ENCODE data around the gene RGL2. TPM values are rescaled to one million over a fixed set of nuclear protein-coding genes. Genes with fewer than 3 reads are reported as not detected.

RGL2 gene
- total and polyA plus RNA-seq, 10 of the 15 experiments (the other 5 are each of a cell fraction or from before 2014, with no cell fraction given) = 0.84 to 21.2 (median 6.8) TPM

DNA sequence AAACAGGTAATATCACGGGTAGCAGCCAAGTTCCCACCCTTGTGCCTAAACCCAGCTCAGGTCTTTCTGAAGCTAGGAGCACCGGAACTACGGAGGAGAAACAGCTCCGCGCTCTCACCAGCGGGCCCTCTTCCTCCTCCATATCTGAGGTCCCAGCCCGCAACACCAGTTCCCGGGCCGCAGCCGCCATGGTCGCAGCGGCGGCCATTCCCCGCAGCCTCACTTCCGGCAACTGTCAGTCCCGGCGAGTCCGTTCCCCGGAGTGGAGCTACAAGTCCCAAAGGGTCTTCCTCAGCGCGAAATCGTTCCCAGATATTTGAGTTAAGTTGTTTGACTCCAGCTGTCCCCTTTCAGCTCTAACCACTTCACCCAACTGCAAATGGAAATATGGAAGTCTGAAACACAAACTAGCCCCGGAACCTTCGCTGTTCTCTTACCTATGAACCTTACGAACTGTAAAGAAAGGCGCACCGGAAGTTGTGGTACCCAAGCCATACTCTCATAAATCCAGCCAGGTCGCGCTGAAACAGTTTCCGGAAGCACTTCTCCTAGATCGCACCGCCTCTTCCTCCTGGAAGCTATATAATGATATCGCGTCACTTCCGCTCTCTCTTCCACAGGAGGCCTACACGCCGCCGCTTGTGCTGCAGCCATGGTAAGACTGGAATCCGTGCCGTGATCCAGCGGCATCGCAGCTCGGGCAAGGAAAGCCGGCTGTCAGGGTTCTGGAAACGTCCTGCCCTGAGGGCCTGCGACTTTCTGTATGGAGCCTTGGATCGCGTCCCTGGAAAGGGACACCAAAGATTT is 27.1 kb downstream of the RGL2 start, which contains the start of the genes RPS18 and VPS52 (continued):
- TF ChIP-seq SREBF1 (IDR thresholded peaks at IDR 0.05; ENCODE audit: low read length) (0 out of 2 replicates have a peak, but pooled peaks have one; percentile 1), PRDM15 (CRISPR knock-in tag; IDR thresholded peaks at IDR 0.05) (0 out of 2 replicates have a peak, but pooled peaks have one; percentile 39), EP300 (IDR thresholded peaks at IDR 0.05; ENCODE audit: borderline replicate concordance in 1 of 2, control insufficient read depth in 1 of 2, low read depth in 2 of 2, low read length in 2 of 2) (peak in 1 of 2 experiments; percentile 52; a peak in 2 of 4 replicates), IKZF1 (conservative IDR thresholded peaks at IDR 0.05) (peak; percentile 92), MLLT1 (IDR thresholded peaks at IDR 0.05) (peak; percentile 85), RCOR1 (conservative IDR thresholded peaks at IDR 0.05; ENCODE audit: low read depth, low read length) (0 out of 2 replicates have a peak, but pooled peaks have one; percentile 50), SIN3A (IDR thresholded peaks at IDR 0.05; ENCODE audit: low read depth, low read length) (peak; percentile 80; the same call in 1 of the 2 replicates), HDAC2 (IDR thresholded peaks at IDR 0.05) (no peak), SP1 (IDR thresholded peaks at IDR 0.05; ENCODE audit: low read depth, low read length) (no peak)
- TF ChIP-seq, protein P1, sequence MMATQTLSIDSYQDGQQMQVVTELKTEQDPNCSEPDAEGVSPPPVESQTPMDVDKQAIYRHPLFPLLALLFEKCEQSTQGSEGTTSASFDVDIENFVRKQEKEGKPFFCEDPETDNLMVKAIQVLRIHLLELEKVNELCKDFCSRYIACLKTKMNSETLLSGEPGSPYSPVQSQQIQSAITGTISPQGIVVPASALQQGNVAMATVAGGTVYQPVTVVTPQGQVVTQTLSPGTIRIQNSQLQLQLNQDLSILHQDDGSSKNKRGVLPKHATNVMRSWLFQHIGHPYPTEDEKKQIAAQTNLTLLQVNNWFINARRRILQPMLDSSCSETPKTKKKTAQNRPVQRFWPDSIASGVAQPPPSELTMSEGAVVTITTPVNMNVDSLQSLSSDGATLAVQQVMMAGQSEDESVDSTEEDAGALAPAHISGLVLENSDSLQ (IDR thresholded peaks at IDR 0.05) = peak; percentile 78
- TF ChIP-seq, protein P2, sequence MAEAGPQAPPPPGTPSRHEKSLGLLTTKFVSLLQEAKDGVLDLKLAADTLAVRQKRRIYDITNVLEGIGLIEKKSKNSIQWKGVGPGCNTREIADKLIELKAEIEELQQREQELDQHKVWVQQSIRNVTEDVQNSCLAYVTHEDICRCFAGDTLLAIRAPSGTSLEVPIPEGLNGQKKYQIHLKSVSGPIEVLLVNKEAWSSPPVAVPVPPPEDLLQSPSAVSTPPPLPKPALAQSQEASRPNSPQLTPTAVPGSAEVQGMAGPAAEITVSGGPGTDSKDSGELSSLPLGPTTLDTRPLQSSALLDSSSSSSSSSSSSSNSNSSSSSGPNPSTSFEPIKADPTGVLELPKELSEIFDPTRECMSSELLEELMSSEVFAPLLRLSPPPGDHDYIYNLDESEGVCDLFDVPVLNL (IDR thresholded peaks at IDR 0.05; ENCODE audit: low read depth, low read length) = no peak
- TF ChIP-seq, protein P3, sequence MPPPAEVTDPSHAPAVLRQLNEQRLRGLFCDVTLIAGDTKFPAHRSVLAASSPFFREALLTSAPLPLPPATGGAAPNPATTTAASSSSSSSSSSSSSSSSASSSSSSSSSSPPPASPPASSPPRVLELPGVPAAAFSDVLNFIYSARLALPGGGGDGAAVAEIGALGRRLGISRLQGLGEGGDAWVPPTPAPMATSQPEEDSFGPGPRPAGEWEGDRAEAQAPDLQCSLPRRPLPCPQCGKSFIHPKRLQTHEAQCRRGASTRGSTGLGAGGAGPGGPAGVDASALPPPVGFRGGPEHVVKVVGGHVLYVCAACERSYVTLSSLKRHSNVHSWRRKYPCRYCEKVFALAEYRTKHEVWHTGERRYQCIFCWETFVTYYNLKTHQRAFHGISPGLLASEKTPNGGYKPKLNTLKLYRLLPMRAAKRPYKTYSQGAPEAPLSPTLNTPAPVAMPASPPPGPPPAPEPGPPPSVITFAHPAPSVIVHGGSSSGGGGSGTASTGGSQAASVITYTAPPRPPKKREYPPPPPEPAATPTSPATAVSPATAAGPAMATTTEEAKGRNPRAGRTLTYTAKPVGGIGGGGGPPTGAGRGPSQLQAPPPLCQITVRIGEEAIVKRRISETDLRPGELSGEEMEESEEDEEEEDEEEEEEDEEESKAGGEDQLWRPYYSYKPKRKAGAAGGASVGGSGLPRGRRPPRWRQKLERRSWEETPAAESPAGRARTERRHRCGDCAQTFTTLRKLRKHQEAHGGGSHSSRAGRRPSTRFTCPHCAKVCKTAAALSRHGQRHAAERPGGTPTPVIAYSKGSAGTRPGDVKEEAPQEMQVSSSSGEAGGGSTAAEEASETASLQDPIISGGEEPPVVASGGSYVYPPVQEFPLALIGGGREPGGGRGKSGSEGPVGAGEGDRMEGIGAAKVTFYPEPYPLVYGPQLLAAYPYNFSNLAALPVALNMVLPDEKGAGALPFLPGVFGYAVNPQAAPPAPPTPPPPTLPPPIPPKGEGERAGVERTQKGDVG (CRISPR knock-in tag; IDR thresholded peaks at IDR 0.05) = no peak
- TF ChIP-seq, protein P4, sequence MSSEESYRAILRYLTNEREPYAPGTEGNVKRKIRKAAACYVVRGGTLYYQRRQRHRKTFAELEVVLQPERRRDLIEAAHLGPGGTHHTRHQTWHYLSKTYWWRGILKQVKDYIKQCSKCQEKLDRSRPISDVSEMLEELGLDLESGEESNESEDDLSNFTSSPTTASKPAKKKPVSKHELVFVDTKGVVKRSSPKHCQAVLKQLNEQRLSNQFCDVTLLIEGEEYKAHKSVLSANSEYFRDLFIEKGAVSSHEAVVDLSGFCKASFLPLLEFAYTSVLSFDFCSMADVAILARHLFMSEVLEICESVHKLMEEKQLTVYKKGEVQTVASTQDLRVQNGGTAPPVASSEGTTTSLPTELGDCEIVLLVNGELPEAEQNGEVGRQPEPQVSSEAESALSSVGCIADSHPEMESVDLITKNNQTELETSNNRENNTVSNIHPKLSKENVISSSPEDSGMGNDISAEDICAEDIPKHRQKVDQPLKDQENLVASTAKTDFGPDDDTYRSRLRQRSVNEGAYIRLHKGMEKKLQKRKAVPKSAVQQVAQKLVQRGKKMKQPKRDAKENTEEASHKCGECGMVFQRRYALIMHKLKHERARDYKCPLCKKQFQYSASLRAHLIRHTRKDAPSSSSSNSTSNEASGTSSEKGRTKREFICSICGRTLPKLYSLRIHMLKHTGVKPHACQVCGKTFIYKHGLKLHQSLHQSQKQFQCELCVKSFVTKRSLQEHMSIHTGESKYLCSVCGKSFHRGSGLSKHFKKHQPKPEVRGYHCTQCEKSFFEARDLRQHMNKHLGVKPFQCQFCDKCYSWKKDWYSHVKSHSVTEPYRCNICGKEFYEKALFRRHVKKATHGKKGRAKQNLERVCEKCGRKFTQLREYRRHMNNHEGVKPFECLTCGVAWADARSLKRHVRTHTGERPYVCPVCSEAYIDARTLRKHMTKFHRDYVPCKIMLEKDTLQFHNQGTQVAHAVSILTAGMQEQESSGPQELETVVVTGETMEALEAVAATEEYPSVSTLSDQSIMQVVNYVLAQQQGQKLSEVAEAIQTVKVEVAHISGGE (CRISPR knock-in tag; IDR thresholded peaks at IDR 0.05) = peak; percentile 94
